OCI-LY7 (cell line): Measurements from ENCODE around the gene CPA3. TPM values are rescaled to one million over a fixed set of nuclear protein-coding genes. Genes with fewer than 3 reads are reported as not detected.

Experiments used
- BruUV-seq: library from RNA; stranded (reverse); fragments of 400-500 nt; replicated peaks from 2 replicates; lab custom pipeline; 2021; lab: Mats Ljungman, UMichigan
- CTCF ChIA-PET: fragments of 300-600 bp; sonication (Branson Sonifier 250); formaldehyde crosslinking; loops from one replicate; lab custom pipeline; 2022; ENCODE audit warnings: antibody characterized with exemption; ENCODE audit not compliant: unreplicated experiment; lab: Charles Lee
- POLR2A ChIA-PET: fragments of 300-600 bp; sonication (Branson Sonifier 250); formaldehyde crosslinking; loops from one replicate; lab custom pipeline; 2022; ENCODE audit warnings: antibody characterized with exemption; lab: Charles Lee
- DNase-seq: peaks from one replicate; pipeline ENCODE4 v3.0.0-alpha.2; 2015; ENCODE audit warnings: low spot score
- H2AFZ ChIP-seq: fragments of 200-600 bp; sonication (generic), shearing (Covaris generic); 2 replicates; pipeline ENCODE4 v1.6.1; 2014; ENCODE audit warnings: mild to moderate bottlenecking, antibody characterized with exemption, low read length, moderate library complexity
- H3K27ac ChIP-seq: fragments of 200-600 bp; sonication (generic); 2 replicates; pipeline ENCODE4 v1.5.1; 2014; ENCODE audit warnings: mixed run types, low read depth, mild to moderate bottlenecking, moderate library complexity, low read length, inconsistent platforms; ENCODE audit not compliant: poor library complexity, severe bottlenecking
- H3K36me3 ChIP-seq: fragments of 200-600 bp; sonication (generic); 2 replicates; pipeline ENCODE4 v1.6.1; 2014; ENCODE audit warnings: mild to moderate bottlenecking, antibody characterized with exemption, low read length, moderate library complexity, mixed read lengths; ENCODE audit not compliant: insufficient read depth
- H3K4me1 ChIP-seq: fragments of 200-600 bp; sonication (generic); 2 replicates; pipeline ENCODE4 v1.5.1; 2014; ENCODE audit warnings: mild to moderate bottlenecking, low read length; ENCODE audit not compliant: insufficient read depth, poor library complexity, severe bottlenecking
- H3K4me2 ChIP-seq: fragments of 200-600 bp; sonication (generic); 2 replicates; pipeline ENCODE4 v1.6.1; 2014; ENCODE audit warnings: mild to moderate bottlenecking, low read length
- H3K4me3 ChIP-seq: fragments of 200-600 bp; sonication (generic); 2 replicates; pipeline ENCODE4 v1.5.1; 2014; ENCODE audit warnings: mild to moderate bottlenecking, low read depth, low read length; ENCODE audit not compliant: poor library complexity, severe bottlenecking
- H3K79me2 ChIP-seq: fragments of 200-600 bp; sonication (generic); 2 replicates; pipeline ENCODE4 v1.6.1; 2016; ENCODE audit warnings: low read depth, mild to moderate bottlenecking, low read length, moderate library complexity, mixed read lengths; ENCODE audit not compliant: insufficient read depth
- H3K9me2 ChIP-seq: fragments of 200-600 bp; sonication (generic); 2 replicates; pipeline ENCODE4 v1.6.1; 2016; ENCODE audit warnings: mild to moderate bottlenecking, low read length, mixed read lengths; ENCODE audit not compliant: insufficient read depth
- H3K9me3 ChIP-seq: fragments of 200-600 bp; sonication (generic); 2 replicates; pipeline ENCODE4 v1.6.1; 2014; ENCODE audit warnings: mild to moderate bottlenecking, mixed run types, low read length, mixed read lengths
- H4K20me1 ChIP-seq: fragments of 200-600 bp; sonication (generic); 2 replicates; pipeline ENCODE4 v1.6.1; 2014; ENCODE audit warnings: mild to moderate bottlenecking, antibody characterized with exemption, low read length, moderate library complexity, mixed read lengths; ENCODE audit not compliant: insufficient read depth
- EZH2phosphoT487 ChIP-seq: fragments of 200-600 bp; sonication (generic); IDR thresholded peaks from 2 replicates; pipeline ENCODE4 v1.6.1; 2018; ENCODE audit warnings: low read depth, borderline replicate concordance, mild to moderate bottlenecking, mixed run types, antibody characterized with exemption, low read length, moderate library complexity, mixed read lengths
- intact Hi-C: fragments of 100-400 bp; cut with micrococcal nuclease; formaldehyde crosslinking; loops from one replicate; pipeline ENCODE4 v1.10.0; 2022; ENCODE audit not compliant: unreplicated experiment
- total RNA-seq, 2 experiments: library from RNA; depleted of rRNA in 1 of 2; stranded (reverse); fragments of >200 nt in 1 of 2; shearing (Covaris generic) in 1 of 2; gene quantifications; 2 replicates each; pipeline ENCODE4 v1.2.3, GENCODE V29; 2014 to 2022
- TF ChIP-seq, protein P1 (sequence below): fragments of 200-600 bp; sonication (generic); conservative IDR thresholded peaks from 2 replicates; pipeline ENCODE4 v1.5.1; 2014; ENCODE audit warnings: mild to moderate bottlenecking, antibody characterized with exemption, low read length, moderate library complexity, mixed read lengths

The CPA3 gene
- total RNA-seq, 2 experiments from 2014 or later: not detected

DNA sequence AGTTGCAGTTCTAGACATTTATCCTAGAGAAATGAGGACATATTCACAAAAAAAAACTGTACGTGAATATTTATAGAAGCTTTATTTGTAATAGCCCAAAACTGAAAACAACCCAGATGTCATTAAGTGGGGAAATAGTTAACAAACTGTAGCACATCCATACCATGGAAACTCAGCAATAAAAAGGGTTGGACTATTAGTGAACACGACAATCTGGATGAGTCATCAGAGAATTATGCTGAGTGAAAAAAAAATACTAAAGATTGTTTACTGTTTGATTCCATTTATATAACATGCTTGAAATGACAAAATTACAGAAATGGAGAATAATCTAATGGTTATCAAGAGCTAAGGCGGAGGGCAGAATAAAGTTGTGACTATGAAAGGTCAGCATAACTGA lies 59.5 kb downstream of the CPA3 start:
- H3K4me3 ChIP-seq: no peak overlapping the region
- no peaks in the 10 kb centered on the region for H3K4me1 ChIP-seq
- no peaks in the 10 kb centered on the region for H4K20me1 ChIP-seq
- H3K27ac ChIP-seq: no peak overlapping the region
- H3K9me3 ChIP-seq: no peaks in the 10 kb centered on the region
- no peaks in the 10 kb centered on the region for H3K79me2 ChIP-seq
- H2AFZ ChIP-seq: no peak overlapping the region
- no peaks in the 10 kb centered on the region for H3K9me2 ChIP-seq
- no TSS peak for BruUV-seq
- no peaks in the 10 kb centered on the region for H3K36me3 ChIP-seq
- intact Hi-C loops: no loop called here
- ChIA-PET POLR2A (no interaction called here), CTCF (no interaction called here)
- DNase-seq: no peak
- H3K4me2 ChIP-seq: no peak overlapping the region
- TF ChIP-seq EZH2phosphoT487: no peak
- TF ChIP-seq, protein P1, sequence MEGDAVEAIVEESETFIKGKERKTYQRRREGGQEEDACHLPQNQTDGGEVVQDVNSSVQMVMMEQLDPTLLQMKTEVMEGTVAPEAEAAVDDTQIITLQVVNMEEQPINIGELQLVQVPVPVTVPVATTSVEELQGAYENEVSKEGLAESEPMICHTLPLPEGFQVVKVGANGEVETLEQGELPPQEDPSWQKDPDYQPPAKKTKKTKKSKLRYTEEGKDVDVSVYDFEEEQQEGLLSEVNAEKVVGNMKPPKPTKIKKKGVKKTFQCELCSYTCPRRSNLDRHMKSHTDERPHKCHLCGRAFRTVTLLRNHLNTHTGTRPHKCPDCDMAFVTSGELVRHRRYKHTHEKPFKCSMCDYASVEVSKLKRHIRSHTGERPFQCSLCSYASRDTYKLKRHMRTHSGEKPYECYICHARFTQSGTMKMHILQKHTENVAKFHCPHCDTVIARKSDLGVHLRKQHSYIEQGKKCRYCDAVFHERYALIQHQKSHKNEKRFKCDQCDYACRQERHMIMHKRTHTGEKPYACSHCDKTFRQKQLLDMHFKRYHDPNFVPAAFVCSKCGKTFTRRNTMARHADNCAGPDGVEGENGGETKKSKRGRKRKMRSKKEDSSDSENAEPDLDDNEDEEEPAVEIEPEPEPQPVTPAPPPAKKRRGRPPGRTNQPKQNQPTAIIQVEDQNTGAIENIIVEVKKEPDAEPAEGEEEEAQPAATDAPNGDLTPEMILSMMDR: no peak

DNA sequence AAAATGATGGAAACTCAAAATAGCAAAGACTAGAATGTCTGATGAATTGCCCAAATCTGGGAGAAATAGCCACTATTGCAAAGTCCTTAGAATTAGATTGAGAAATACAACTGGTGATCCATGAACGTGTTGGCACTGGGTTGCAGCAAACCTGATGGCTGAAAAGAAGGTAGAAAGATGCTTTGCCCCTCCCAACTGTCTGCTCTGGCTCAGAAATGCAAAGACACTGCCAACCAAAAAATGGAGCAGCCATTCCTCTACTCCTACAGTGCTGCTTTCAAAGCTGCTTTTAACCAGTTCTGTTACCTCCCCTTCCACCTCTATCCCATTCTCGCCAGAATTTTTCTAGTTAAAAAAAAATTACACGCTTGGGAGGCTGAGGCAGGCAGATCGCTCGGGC lies 60.7 kb downstream of the CPA3 start:
- Histone ChIP-seq H3K4me1 (no peaks in the 10 kb centered on the region), H3K4me3 (no peak overlapping the region), H2AFZ (no peak overlapping the region), H3K79me2 (no peaks in the 10 kb centered on the region), H3K4me2 (no peak overlapping the region), H4K20me1 (no peaks in the 10 kb centered on the region), H3K36me3 (no peaks in the 10 kb centered on the region), H3K27ac (no peak overlapping the region), H3K9me2 (no peaks in the 10 kb centered on the region), H3K9me3 (no peaks in the 10 kb centered on the region)
- BruUV-seq: no TSS peak
- CTCF ChIA-PET: no interaction called here
- intact Hi-C loops: no loop called here
- no peak for DNase-seq
- POLR2A ChIA-PET: interaction anchor here (0.9 kb wide), 1 partner anchor 9 kb away, joined by 3 read pairs; no protein-coding TSS in a partner anchor
- TF ChIP-seq, protein P1: no peak
- TF ChIP-seq EZH2phosphoT487: no peak

DNA sequence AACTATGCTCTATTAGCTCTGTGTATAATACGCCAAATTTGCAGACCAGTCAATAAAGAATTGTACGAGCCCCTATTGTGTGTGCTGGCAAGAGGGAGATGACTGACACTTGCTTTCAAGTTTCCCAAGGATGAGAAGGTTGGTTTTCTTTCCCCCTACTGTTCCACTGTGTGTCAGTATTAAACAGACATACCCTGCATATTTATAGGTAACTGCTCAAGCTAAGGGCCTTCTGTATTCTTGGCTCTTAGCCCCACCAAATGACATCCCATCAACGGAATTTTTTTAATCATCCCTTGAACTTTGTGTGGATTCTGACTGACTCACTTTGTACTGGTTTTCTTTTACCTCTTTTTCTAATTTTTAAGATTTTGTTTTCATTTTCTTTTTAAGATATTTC lies 65.7 kb downstream of the CPA3 start:
- no peaks in the 10 kb centered on the region for H3K4me1 ChIP-seq
- BruUV-seq: no TSS peak
- H3K79me2 ChIP-seq: no peaks in the 10 kb centered on the region
- DNase-seq: no peak
- intact Hi-C loops: no loop called here
- no peaks in the 10 kb centered on the region for H3K9me2 ChIP-seq
- POLR2A ChIA-PET: interaction anchor here (0.6 kb wide), 1 partner anchor 1112 kb away, joined by 3 read pairs; no protein-coding TSS in a partner anchor
- no peaks in the 10 kb centered on the region for H3K9me3 ChIP-seq
- no peak overlapping the region for H3K4me2 ChIP-seq
- no peaks in the 10 kb centered on the region for H3K36me3 ChIP-seq
- H3K27ac ChIP-seq: no peak overlapping the region
- no peaks in the 10 kb centered on the region for H4K20me1 ChIP-seq
- CTCF ChIA-PET: no interaction called here
- no peak overlapping the region for H3K4me3 ChIP-seq
- TF ChIP-seq, protein P1: no peak
- TF ChIP-seq EZH2phosphoT487: no peak
- H2AFZ ChIP-seq: no peak overlapping the region
